ENCODE data around the gene SMARCAL1.

- no peak for TF ChIP-seq CTCF (IDR thresholded peaks at IDR 0.05)
- TF ChIP-seq REST (IDR thresholded peaks at IDR 0.05; ENCODE audit: insufficient read depth in 1 of 2, low read depth in 2 of 2, low read length in 1 of 2): no peak
- no peak for TF ChIP-seq POLR2AphosphoS5 (IDR thresholded peaks at IDR 0.05; ENCODE audit: low read depth, low read length)
- TF ChIP-seq TCF7L2 (IDR thresholded peaks at IDR 0.05; ENCODE audit: low read depth, low read length): no peak
Measured at GRCh38 chr2:216522892-216523502, 110.7 kb downstream of the SMARCAL1 start.
